Stomach (tissue), 4 donors: ENCODE data around the gene PRPF6.

ENCODE experiments used
- CTCF ChIP-seq, 7 experiments: fragments of 450-650 bp in 4 of 7; fragments of 200-600 bp in 3 of 7; sonication (generic) in 3 of 7; IDR thresholded peaks; one replicate each; pipeline ENCODE4 v1.5.1; 2016 to 2019; ENCODE audit warnings: antibody characterized with exemption in 7 of 7, control low read depth in 2 of 7, mild to moderate bottlenecking in 1 of 7
- EP300 ChIP-seq: sonication (generic); formaldehyde crosslinking; IDR thresholded peaks from one replicate; pipeline ENCODE4 v1.6.1; 2017; ENCODE audit warnings: antibody characterized with exemption
- POLR2AphosphoS5 ChIP-seq, 3 donors: sonication (generic); formaldehyde crosslinking; IDR thresholded peaks; one replicate each; pipeline ENCODE4 v1.6.1; 2016; ENCODE audit warnings: antibody characterized with exemption in 3 of 3

- no peak for TF ChIP-seq CTCF (IDR thresholded peaks at IDR 0.05)
- TF ChIP-seq EP300: no peak
- no peak for TF ChIP-seq POLR2AphosphoS5 (IDR thresholded peaks at IDR 0.05)
Measured at GRCh38 chr20:63933646-63934045, 47.3 kb upstream of the PRPF6 start.
